ENCODE data around the gene MPRIP.

MPRIP gene

DNA sequence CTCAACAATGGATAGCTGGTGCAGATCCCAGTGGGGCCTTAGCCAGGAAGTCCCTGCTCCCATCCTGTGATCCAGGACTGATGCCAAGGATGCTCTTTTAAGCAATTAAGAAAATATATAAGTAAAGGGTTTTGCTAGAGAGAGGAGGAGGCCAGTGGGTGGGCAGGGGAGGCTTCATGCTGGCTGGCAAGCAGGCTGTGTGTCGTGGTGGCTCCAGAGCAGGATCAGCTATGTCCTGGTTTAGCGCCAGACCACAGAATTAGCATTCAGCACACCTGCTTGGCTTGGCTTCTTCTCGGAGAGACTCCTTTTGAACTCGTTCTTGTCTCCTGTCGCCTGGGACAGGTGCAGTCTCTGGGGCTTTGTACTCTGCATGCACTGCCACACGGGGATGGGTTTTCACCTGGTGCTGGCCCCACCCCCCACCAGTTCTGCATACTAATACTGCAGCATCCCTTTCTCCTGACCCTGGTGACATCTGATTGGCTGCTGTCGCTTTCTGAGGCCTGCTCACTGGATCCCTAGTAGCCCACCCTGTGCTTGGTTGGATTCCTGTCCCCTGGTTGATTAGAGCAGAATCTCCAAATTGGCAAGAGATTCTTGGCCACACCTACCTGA is 97.8 kb downstream of the MPRIP start:
- H3K4me3 ChIP-seq (ENCODE audit: low read depth in 1 of 2, low read length in 1 of 2): no peak overlapping the region
- no peaks in the 10 kb centered on the region for H3K9me3 ChIP-seq
- H3K36me3 ChIP-seq: peaks cover 54% of the 10 kb centered on the region
- no peak overlapping the region for H3K27ac ChIP-seq
- H3K27me3 ChIP-seq: no peaks in the 10 kb centered on the region
- TF ChIP-seq, protein P1, sequence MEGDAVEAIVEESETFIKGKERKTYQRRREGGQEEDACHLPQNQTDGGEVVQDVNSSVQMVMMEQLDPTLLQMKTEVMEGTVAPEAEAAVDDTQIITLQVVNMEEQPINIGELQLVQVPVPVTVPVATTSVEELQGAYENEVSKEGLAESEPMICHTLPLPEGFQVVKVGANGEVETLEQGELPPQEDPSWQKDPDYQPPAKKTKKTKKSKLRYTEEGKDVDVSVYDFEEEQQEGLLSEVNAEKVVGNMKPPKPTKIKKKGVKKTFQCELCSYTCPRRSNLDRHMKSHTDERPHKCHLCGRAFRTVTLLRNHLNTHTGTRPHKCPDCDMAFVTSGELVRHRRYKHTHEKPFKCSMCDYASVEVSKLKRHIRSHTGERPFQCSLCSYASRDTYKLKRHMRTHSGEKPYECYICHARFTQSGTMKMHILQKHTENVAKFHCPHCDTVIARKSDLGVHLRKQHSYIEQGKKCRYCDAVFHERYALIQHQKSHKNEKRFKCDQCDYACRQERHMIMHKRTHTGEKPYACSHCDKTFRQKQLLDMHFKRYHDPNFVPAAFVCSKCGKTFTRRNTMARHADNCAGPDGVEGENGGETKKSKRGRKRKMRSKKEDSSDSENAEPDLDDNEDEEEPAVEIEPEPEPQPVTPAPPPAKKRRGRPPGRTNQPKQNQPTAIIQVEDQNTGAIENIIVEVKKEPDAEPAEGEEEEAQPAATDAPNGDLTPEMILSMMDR (IDR thresholded peaks at IDR 0.05): no peak
- H3K4me1 ChIP-seq (ENCODE audit: control insufficient read depth in 1 of 2, insufficient read depth in 1 of 2, low read depth in 1 of 2, low read length in 1 of 2): peaks cover 0 to 3% of the 10 kb centered on the region in 2 experiments

DNA sequence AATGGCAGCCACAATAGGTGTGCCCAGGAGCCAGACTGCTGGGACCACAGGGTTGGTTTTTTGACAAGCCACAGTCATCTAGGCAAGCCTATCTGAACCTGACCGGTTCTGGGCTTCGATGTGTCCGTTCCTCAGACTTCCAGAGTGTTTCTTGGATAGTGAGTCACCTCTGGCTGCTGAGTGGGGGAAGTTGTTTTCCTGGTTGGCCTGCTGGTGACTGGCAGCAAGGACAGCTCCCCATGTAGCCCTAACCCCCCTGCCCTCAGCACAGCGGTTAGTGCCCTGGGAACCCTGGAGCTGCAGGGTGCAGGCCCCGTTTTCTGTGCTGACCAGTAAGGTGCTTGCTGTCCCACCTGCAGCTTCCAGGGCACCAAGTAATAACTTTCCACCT is 98.3 kb downstream of the MPRIP start:
- TF ChIP-seq, protein P1 (IDR thresholded peaks at IDR 0.05): no peak
- Histone ChIP-seq H3K27me3 (no peaks in the 10 kb centered on the region), H3K27ac (no peak overlapping the region), H3K4me1 (ENCODE audit: control insufficient read depth in 1 of 2, insufficient read depth in 1 of 2, low read depth in 1 of 2, low read length in 1 of 2) (peaks cover 0 to 3% of the 10 kb centered on the region in 2 experiments), H3K4me3 (ENCODE audit: low read depth in 1 of 2, low read length in 1 of 2) (no peak overlapping the region), H3K36me3 (peaks cover 54% of the 10 kb centered on the region), H3K9me3 (no peaks in the 10 kb centered on the region)

DNA sequence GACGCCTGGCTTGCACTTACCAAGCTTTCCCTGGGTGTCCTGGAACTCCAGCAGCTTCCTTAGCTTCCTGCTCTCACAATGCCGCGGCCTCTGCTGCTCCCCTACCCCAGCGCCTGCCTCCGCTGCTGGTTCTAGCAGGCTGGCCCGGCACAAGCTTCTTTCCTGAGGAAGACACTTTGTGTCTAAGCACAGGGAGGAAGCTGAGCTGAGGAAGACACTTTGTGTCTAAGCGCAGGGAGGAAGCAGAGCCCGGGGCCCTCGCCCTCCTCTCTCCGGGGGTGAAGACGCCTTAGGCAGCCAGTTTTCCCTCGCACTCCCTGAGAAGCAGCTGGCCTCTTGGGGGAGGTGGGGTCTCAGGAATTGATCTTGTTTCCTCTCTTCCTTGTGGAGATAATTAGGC is 99.0 kb downstream of the MPRIP start:
- peaks cover 51% of the 10 kb centered on the region for H3K36me3 ChIP-seq
- H3K9me3 ChIP-seq: no peaks in the 10 kb centered on the region
- H3K4me3 ChIP-seq (ENCODE audit: low read depth in 1 of 2, low read length in 1 of 2): no peak overlapping the region
- no peak overlapping the region for H3K27ac ChIP-seq
- H3K27me3 ChIP-seq: no peaks in the 10 kb centered on the region
- H3K4me1 ChIP-seq (ENCODE audit: control insufficient read depth in 1 of 2, insufficient read depth in 1 of 2, low read depth in 1 of 2, low read length in 1 of 2): peaks cover 0 to 3% of the 10 kb centered on the region in 2 experiments
- TF ChIP-seq, protein P1 (IDR thresholded peaks at IDR 0.05): no peak

DNA sequence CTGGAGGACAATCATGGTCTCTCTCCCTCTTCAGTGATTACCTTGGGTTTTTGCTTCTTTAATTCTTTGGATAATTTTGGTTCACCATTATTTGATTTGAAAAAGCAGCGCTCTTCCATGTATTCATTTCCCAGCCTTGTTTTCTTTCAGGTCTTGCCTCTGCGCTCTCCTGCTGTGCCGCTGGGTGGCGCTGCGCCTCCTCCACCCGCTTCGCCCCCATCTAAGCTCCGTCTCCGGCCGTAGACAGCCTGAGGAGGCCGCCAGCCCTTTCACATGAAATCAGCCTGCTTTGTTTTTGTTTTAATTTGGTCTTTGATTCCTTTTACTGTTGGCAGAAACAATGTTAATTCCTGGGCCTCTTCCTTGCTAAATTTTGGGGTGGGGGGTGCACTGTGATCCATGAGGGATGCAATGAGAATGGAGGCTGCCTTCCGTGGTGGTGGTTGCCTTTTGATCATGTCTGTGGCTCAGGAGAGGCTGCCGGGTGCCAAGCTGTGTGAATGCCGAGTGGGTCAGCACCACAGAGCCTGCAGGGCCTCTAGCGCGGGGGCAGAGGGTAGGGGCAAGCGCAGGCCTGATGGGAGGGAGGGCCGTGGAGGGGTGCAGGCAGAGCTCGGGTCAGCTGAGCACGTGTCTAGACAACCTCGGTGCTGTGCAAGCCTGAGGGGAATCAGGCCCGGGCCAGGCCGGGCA is 99.7 kb downstream of the MPRIP start:
- peaks cover 0 to 3% of the 10 kb centered on the region in 2 experiments for H3K4me1 ChIP-seq (ENCODE audit: control insufficient read depth in 1 of 2, insufficient read depth in 1 of 2, low read depth in 1 of 2, low read length in 1 of 2)
- peaks cover 43% of the 10 kb centered on the region for H3K36me3 ChIP-seq
- no peaks in the 10 kb centered on the region for H3K27me3 ChIP-seq
- no peaks in the 10 kb centered on the region for H3K9me3 ChIP-seq
- H3K4me3 ChIP-seq (ENCODE audit: low read depth in 1 of 2, low read length in 1 of 2): no peak overlapping the region
- TF ChIP-seq, protein P1 (IDR thresholded peaks at IDR 0.05): no peak
- no peak overlapping the region for H3K27ac ChIP-seq

DNA sequence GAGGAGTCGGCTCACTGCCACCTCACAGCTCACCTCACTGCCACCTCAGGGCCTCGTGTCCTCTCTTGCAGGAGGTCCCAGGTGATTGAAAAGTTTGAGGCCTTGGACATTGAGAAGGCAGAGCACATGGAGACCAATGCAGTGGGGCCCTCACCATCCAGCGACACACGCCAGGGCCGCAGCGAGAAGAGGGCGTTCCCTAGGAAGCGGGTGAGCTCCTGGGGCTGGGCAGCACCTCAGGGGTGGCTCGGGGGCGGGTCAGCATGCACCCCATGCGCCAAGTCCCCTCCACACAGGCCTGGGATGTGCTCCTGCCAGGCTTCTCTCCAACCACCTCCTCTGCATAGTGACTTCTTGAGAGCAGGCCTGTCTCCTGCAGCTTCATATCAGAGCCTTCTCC is 100.3 kb downstream of the MPRIP start:
- peaks cover 0 to 3% of the 10 kb centered on the region in 2 experiments for H3K4me1 ChIP-seq (ENCODE audit: control insufficient read depth in 1 of 2, insufficient read depth in 1 of 2, low read depth in 1 of 2, low read length in 1 of 2)
- no peaks in the 10 kb centered on the region for H3K27me3 ChIP-seq
- TF ChIP-seq, protein P1 (IDR thresholded peaks at IDR 0.05): no peak
- no peak overlapping the region for H3K4me3 ChIP-seq (ENCODE audit: low read depth in 1 of 2, low read length in 1 of 2)
- peaks cover 42% of the 10 kb centered on the region for H3K36me3 ChIP-seq
- no peak overlapping the region for H3K27ac ChIP-seq
- no peaks in the 10 kb centered on the region for H3K9me3 ChIP-seq

Measured in neutrophil (primary cell).